Stomach (tissue), 4 donors: ENCODE data around the gene KPNB1.

Experiments used
- CTCF ChIP-seq, 7 experiments: fragments of 450-650 bp in 4 of 7; fragments of 200-600 bp in 3 of 7; sonication (generic) in 3 of 7; IDR thresholded peaks; one replicate each; pipeline ENCODE4 v1.5.1; 2016 to 2019; ENCODE audit warnings: antibody characterized with exemption in 7 of 7, control low read depth in 2 of 7, mild to moderate bottlenecking in 1 of 7
- EP300 ChIP-seq: sonication (generic); formaldehyde crosslinking; IDR thresholded peaks from one replicate; pipeline ENCODE4 v1.6.1; 2017; ENCODE audit warnings: antibody characterized with exemption
- POLR2A ChIP-seq, 4 donors: fragments of 450-650 bp; IDR thresholded peaks; one replicate each; pipeline ENCODE4 v1.6.1; 2016; ENCODE audit warnings: antibody characterized with exemption in 4 of 4, control low read depth in 2 of 4, mild to moderate bottlenecking in 1 of 4, moderate library complexity in 1 of 4

- TF ChIP-seq CTCF (IDR thresholded peaks at IDR 0.05) (peak in 5 of 7 experiments; percentile 67 to 98 (median 96)), EP300 (no peak), POLR2A (IDR thresholded peaks at IDR 0.05) (no peak)
These were observed 49.2 kb downstream of the KPNB1 start for GRCh38 chr17:47698749-47699535.
